ENCODE data around the gene TATDN2.

TATDN2 gene

DNA sequence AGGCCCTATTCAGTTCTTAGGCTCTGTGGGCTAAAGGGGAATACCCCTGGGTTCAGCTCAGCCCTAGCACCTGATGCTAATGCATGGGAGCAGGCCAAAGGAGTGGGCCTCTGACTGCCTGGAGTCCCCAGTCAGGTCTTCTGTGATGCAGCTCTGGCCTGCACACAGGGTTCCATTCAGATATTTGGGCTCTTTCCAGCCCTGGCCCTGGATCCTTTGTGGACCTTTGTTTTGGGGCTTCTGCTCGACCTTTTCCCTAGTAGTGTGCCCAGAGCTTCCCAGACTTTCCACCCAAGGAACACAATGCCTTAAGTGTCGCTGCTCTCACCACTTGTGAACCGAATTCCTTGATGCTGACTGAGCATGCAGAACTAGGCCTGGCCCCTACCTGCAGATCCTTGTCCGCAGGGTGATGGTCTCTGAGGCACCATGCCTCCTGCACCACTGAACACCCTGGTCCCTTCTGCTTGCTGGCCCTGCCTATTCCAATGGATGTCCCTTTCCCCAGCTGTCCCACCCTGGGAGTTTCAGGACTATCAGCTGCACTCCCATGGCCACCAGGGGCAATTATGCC is 67.6 kb downstream of the TATDN2 start:
- in situ Hi-C loops (cut with HindIII; ENCODE audit: low sequenced_read_pairs), result no loop called here

DNA sequence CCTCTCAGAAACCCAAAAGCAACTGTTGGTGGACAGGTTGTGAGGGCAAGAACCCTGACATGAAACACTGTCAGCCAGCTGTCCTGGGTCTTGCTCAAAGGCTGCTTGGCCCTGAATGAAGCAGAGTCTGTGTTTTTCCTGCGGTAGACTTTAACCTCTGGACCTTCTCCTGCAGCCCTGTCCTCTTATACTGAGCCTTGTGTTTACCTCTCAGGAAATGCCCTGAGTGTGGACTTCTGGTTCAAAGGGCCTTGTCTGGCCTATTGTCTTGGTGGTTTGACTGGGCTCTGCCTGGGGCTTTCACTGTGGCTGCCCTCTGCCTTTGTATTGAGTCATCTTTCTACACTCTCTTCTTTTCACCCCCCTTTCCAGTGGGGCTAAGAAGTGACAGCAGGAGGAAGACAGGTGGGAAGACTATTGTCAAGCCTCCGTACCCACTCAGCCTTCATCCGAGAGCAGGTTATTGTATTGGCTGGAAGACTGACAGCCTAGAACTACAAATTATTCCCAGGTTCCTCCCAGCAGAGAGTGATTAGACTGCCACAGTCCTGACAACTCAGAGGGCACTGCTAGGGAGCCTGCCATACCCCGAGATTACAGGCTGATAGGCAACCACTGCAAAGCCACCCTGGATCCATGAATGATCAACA is 69.2 kb downstream of the TATDN2 start:
- in situ Hi-C loops (cut with HindIII; ENCODE audit: low sequenced_read_pairs), result no loop called here

DNA sequence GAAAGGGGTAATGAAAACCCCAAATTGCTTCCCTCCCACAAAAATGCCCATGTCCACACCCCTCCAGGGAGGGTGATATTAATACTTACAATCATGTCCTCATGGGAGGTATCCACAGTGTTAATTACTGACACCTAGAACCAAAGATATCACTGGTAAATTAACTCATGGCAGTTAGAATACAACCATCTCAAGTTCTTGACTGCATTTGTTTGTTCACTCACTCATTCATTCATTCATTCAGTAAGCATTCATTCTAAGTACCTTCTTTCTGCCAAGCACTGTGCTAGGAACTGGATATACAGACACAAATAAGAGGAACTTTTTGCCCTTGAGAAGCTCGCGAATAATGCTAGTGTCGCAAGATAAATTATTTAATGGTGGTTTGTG is 69.7 kb downstream of the TATDN2 start:
- in situ Hi-C loops (cut with HindIII; ENCODE audit: low sequenced_read_pairs), result no loop called here

DNA sequence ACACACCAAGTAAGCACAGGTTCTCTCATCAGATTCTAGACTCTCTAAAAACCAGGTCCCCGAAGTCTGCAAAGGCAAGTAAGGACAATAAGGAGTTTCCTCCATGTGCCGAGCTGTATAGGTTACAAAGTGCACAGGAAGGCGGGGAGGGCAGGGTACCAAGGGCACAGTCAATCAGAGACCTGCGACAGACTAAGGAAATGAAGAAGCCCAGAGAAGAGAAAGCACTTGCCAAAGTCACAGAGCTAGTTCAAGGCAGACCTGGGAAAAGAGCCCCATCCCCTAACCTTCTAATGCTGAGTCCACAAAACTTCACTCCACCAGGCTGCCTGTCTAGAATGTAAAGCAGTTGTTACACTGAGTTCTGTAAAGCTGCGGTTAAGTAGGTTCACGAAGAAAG is 71.0 kb downstream of the TATDN2 start:
- in situ Hi-C loops (cut with HindIII; ENCODE audit: low sequenced_read_pairs), result no loop called here

DNA sequence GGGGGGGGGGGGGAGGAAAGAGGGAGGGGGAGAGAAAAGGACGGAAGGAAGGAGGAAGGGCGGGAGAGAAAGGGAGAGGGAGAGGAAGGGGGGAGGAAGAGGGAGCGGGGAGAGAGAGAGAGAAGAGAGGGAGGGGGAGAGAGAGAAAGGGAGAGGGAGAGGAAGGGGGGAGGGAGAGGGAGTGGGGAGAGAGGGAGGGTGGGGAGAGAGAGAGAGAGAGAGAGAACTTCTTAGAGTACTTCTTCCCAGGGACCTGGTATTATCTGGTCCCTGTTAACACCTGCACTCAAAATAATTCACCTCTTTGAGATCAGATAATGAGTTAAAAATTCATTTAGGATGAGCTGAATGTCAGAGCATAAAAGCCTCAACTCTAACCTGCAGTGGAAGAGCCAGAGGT is 71.5 kb downstream of the TATDN2 start:
- in situ Hi-C loops (cut with HindIII; ENCODE audit: low sequenced_read_pairs), result no loop called here

DNA sequence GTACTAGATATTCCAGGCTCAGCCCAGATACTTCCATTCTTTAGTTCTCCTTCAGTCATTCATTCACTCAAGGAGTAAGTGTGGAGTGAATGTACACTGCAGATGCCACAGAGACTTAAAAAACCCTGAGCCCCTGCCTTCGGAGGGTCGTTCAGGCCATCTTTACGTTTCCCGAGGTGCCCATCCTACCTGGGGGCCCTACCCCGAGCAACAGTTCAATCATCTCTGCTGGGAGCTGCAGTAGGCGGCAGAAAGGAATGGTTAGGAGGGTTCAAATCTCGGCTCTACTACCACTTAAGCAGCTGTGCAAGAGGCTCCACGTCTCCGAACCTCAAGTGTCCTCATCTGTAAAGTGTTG is 72.0 kb downstream of the TATDN2 start:
- in situ Hi-C loops (cut with HindIII; ENCODE audit: low sequenced_read_pairs), result no loop called here

DNA sequence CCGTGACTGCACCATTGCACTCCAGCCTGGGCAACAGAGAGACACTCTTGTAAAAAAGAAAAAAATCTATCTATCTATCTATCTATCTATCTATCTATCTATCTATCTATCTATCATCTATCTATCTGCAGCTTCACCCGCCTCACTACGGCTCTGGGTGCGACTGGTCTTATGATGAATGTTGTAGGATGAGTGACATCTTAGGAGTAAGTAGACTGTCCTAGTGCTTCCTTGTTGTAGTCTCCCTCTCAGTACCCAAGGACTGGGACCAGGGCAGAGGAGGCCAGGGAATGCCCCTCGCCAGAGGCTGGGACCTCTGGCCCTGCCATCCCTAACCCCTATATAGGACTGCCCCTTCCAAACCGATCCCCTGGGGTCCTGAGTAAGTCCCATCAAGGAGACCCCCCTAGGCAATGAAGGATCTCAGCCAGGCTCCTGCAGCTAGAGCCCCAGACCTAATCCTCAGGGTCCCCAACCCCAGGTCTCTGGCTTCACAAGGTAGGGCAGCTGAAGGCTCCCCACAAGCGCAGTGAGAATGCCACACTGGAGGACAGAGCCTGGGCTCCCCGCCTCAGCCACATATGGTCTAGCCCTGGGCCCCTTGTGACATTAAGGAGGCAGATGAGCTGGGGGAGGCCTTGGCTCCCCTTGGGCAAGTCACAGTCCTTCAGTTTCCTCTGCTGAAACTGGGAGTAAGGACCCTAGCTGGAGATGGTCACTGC is 73.5 kb downstream of the TATDN2 start:
- in situ Hi-C loops (cut with HindIII; ENCODE audit: low sequenced_read_pairs), result no loop called here

DNA sequence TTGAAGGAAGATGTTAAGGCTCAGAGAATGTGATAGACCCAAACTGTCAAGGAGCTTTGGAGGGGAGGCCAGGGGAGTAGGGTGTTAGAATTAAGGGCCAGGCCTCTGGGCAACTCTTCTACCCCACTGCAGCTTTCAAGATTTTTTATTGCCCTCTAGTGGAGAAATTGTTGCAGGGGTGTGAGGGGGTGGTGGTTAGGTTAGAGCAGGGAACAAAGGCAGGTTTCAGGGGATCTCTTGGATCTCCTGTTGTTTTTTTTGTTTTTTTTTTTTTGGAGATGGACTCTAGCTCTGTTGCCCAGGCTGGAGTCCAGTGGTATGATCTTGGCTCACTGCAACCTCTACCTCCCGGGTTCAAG is 74.1 kb downstream of the TATDN2 start:
- in situ Hi-C loops (cut with HindIII; ENCODE audit: low sequenced_read_pairs), result no loop called here

DNA sequence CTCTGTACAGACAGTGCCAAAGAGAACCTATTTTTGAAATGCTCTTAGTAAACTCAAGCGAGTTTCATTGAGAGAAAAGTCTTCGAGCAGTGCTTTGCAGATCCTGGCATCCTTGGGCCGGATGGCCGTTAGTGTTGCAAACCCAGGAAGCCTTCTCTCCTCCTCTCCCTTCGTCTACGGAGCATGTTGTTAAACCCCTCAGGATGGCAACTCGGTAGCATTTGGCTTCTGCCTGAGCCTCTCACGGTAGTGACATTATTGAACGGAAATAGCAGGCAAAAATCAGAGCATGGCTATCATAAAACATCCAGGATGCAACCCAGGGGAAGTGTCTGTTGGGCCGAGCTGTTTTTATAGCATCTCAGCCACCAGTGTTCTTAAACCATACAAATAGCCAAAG is 79.3 kb downstream of the TATDN2 start:
- in situ Hi-C loops (cut with HindIII; ENCODE audit: low sequenced_read_pairs), result no loop called here

DNA sequence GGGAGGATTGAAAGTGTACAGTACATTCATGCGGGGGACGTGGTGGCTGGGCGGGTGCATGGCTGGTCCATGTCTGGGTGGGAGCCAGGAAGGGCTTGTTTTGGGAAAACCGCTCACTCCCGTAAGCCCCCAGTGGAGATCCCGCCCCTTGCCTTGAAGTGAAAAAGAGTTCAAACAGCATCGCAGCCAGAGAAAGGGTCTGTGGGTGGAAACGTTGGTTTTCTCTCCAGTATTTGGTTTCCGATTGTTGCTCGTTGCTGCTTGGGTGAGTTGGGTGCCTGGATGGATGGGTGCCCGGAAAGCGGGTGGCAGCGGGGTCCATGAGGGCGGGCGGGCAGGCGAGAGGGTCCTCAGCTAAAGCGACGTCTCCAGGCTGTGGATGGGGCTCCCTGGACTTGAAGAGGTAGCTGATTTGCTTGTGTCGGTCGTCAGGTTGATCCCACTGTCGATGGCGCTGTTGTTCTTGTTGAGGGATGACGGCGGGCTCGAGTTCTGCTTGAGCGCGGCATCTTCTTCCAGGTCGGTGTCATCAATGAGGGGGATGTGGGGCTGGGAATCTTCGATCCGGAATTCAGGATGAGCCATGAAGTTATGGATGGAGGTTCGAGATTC is 80.3 kb downstream of the TATDN2 start:
- in situ Hi-C loops (cut with HindIII; ENCODE audit: low sequenced_read_pairs), result no loop called here

DNA sequence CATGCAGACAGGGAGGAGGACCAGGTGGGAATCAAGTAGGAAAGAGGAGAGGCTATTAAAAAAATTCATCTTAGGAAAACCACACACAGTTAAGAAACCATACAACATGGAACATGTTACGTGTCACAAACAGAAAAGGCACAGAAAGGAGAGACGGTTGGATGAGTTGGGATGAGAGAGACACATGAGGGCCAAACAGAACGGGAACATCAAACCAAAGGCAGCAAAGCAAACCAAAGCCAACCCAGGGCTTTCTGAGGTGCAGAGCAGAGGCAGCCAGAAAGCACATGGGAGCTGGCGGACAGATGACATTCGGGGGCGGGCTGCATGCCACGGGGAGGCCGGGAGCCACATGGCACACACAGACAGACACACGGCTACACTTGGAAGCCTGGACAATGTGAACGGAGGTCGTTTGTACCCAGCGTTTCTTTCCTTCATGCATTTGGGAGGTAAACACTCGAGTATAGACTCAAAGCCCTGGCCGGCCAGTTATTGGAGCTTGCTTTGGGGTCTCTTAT is 81.3 kb downstream of the TATDN2 start:
- in situ Hi-C loops (cut with HindIII; ENCODE audit: low sequenced_read_pairs), result no loop called here

DNA sequence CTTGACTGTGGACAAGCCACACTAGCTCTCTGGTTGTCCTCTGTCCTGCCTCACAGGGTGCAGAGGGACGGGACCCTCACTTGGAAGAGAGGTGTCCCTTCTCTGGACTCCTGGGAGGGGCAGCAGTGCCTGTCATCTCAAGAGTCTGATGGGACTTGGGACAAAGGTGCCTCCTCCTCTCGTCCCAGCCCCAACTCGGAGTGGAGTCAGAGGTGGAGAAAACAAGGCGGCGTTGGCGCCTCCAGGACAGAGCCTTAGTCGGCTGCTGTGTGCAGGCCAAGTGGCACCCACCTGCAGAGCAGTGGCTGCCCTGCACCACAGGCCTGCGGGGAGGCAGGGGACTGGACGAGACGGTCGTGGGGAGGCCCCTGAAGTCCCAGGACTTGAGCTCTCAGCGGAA is 82.1 kb downstream of the TATDN2 start:
- in situ Hi-C loops (cut with HindIII; ENCODE audit: low sequenced_read_pairs), result no loop called here
